ENCODE data around the gene OPN1MW.
"Not testable (repeated sequence)": the region's sequence is repeated elsewhere in the genome, so short reads cannot be mapped to it uniquely, and the experiment has no call there.

The OPN1MW gene

GRCh38 chrX:154182296-154182695 is at the start of gene OPN1MW:
TSS of gene OPN1MW (plus strand) at chrX:154182596. CDS start at chrX:154182678, 82 bp downstream.
- DNase-seq (ENCODE audit: low read depth in 3 of 3) = not testable (repeated sequence)

GRCh38 chrX:154135458-154136229 is 46.8 kb upstream of the OPN1MW start:
- no peak for DNase-seq (ENCODE audit: low read depth in 3 of 3)

- peak; percentile 40 to 48 (median 47) for DNase-seq (ENCODE audit: low read depth in 3 of 3)
Measured at GRCh38 chrX:154136627-154137161, 45.7 kb upstream of the OPN1MW start.

GRCh38 chrX:154138857-154139256 is 43.5 kb upstream of the OPN1MW start:
- DNase-seq (ENCODE audit: low read depth in 3 of 3) = no peak

GRCh38 chrX:154140206-154140605 is 42.2 kb upstream of the OPN1MW start:
- no peak for DNase-seq (ENCODE audit: low read depth in 3 of 3)

GRCh38 chrX:154140742-154141141 is 41.7 kb upstream of the OPN1MW start:
- no peak for DNase-seq (ENCODE audit: low read depth in 3 of 3)

GRCh38 chrX:154142386-154142785 is 40.0 kb upstream of the OPN1MW start:
- DNase-seq (ENCODE audit: low read depth in 3 of 3) = no peak

- DNase-seq (ENCODE audit: low read depth in 3 of 3) = no peak
Measured at GRCh38 chrX:154142950-154143745, 39.2 kb upstream of the OPN1MW start.

GRCh38 chrX:154144010-154144409 is 38.4 kb upstream of the OPN1MW start, which contains the start of gene OPN1LW:
TSS of gene OPN1LW (plus strand) at chrX:154144243. CDS start at chrX:154144284, 41 bp downstream.
- DNase-seq (ENCODE audit: low read depth in 3 of 3) = not testable (repeated sequence)

- DNase-seq (ENCODE audit: low read depth in 3 of 3) = not testable (repeated sequence)
Measured at GRCh38 chrX:154151030-154151429, 31.4 kb upstream of the OPN1MW start.

GRCh38 chrX:154156221-154156620 is 26.2 kb upstream of the OPN1MW start:
- not testable (repeated sequence) for DNase-seq (ENCODE audit: low read depth in 3 of 3)

GRCh38 chrX:154157207-154157606 is 25.2 kb upstream of the OPN1MW start:
- DNase-seq (ENCODE audit: low read depth in 3 of 3) = not testable (repeated sequence)

- not testable (repeated sequence) for DNase-seq (ENCODE audit: low read depth in 3 of 3)
Measured at GRCh38 chrX:154159345-154159744, 23.1 kb upstream of the OPN1MW start.

- not testable (repeated sequence) for DNase-seq (ENCODE audit: low read depth in 3 of 3)
Measured at GRCh38 chrX:154164902-154165301, 17.5 kb upstream of the OPN1MW start.

GRCh38 chrX:154168384-154168783 is 14.0 kb upstream of the OPN1MW start:
- DNase-seq (ENCODE audit: low read depth in 3 of 3) = not testable (repeated sequence)

- DNase-seq (ENCODE audit: low read depth in 3 of 3) = not testable (repeated sequence)
Measured at GRCh38 chrX:154172535-154172943, 9.9 kb upstream of the OPN1MW start.

GRCh38 chrX:154174356-154174755 is 8.0 kb upstream of the OPN1MW start:
- DNase-seq (ENCODE audit: low read depth in 3 of 3) = not testable (repeated sequence)

GRCh38 chrX:154183794-154184193 is 1.4 kb downstream of the OPN1MW start:
- DNase-seq (ENCODE audit: low read depth in 3 of 3) = not testable (repeated sequence)

- DNase-seq (ENCODE audit: low read depth in 3 of 3) = not testable (repeated sequence)
Measured at GRCh38 chrX:154192846-154193245, 10.4 kb downstream of the OPN1MW start.

- DNase-seq (ENCODE audit: low read depth in 3 of 3) = not testable (repeated sequence)
Measured at GRCh38 chrX:154194316-154194715, 11.9 kb downstream of the OPN1MW start.

GRCh38 chrX:154196466-154196865 is 14.1 kb downstream of the OPN1MW start:
- DNase-seq (ENCODE audit: low read depth in 3 of 3) = not testable (repeated sequence)

Data from stimulated activated CD4-positive, alpha-beta T cell treated with anti-CD3 and anti-CD28 coated beads, TNF-alpha, amount 100 ng/mL, for 4 hours (primary cell).